Chondrocyte (in vitro differentiated cells): ENCODE data around the gene MMAB. TPM values are rescaled to one million over a fixed set of nuclear protein-coding genes. Genes with fewer than 3 reads are reported as not detected.
"Not testable (repeated sequence)": the region's sequence is repeated elsewhere in the genome, so short reads cannot be mapped to it uniquely, and the experiment has no call there.

ENCODE experiments used
- DNase-seq: peaks from one replicate; pipeline ENCODE4 v3.0.0; 2021; ENCODE audit warnings: mixed read lengths, low spot score
- H3K27ac Mint-ChIP-seq: one replicate; pipeline ENCODE4 v1.8.0; 2021; ENCODE audit warnings: mild to moderate bottlenecking, moderate library complexity, mixed read lengths; ENCODE audit not compliant: unreplicated experiment
- H3K27me3 Mint-ChIP-seq: 2 replicates; pipeline ENCODE4 v1.8.0; 2021; ENCODE audit warnings: low read depth, mixed read lengths
- H3K36me3 Mint-ChIP-seq: 2 replicates; pipeline ENCODE4 v1.8.0; 2021; ENCODE audit warnings: low read depth, mixed read lengths
- H3K4me1 Mint-ChIP-seq: 2 replicates; pipeline ENCODE4 v1.8.0; 2021; ENCODE audit warnings: low read depth, mild to moderate bottlenecking, mixed read lengths
- H3K4me3 Mint-ChIP-seq: one replicate; pipeline ENCODE4 v1.8.0; 2021; ENCODE audit warnings: mild to moderate bottlenecking, moderate library complexity, mixed read lengths; ENCODE audit not compliant: unreplicated experiment
- H3K9me3 Mint-ChIP-seq: 2 replicates; pipeline ENCODE4 v1.8.0; 2021; ENCODE audit warnings: low read depth, mixed read lengths
- CTCF ChIP-seq: fragments of 200-600 bp; sonication (generic); IDR thresholded peaks from 2 replicates; pipeline ENCODE4 v1.5.0; 2021; ENCODE audit warnings: antibody characterized with exemption, mild to moderate bottlenecking, moderate library complexity
- total RNA-seq: library from RNA; stranded (reverse); gene quantifications from 3 replicates; pipeline ENCODE4 v1.2.1, GENCODE V29; 2021

Gene MMAB
- total RNA-seq, 1 donor from 2014 or later, result 23.3 TPM

GRCh38 chr12:109607618-109608017 is 34.3 kb upstream of the MMAB start:
- no peaks in the 10 kb centered on the region for H3K36me3 Mint-ChIP-seq
- H3K4me3 Mint-ChIP-seq, result no peak overlapping the region
- no peak overlapping the region for H3K27ac Mint-ChIP-seq
- no peaks in the 10 kb centered on the region for H3K9me3 Mint-ChIP-seq
- H3K4me1 Mint-ChIP-seq, result no peaks in the 10 kb centered on the region
- no peak for DNase-seq
- no peak for TF ChIP-seq CTCF
- H3K27me3 Mint-ChIP-seq, result peaks cover 10% of the 10 kb centered on the region

GRCh38 chr12:109606320-109607028 is 33.2 kb upstream of the MMAB start:
- Mint-ChIP-seq H3K36me3 (no peaks in the 10 kb centered on the region), H3K4me1 (no peaks in the 10 kb centered on the region), H3K27ac (no peak overlapping the region), H3K4me3 (no peak overlapping the region), H3K27me3 (peaks cover 7% of the 10 kb centered on the region), H3K9me3 (no peaks in the 10 kb centered on the region)
- DNase-seq, result no peak
- TF ChIP-seq CTCF, result no peak

- Mint-ChIP-seq H3K36me3 (no peaks in the 10 kb centered on the region), H3K4me3 (no peak overlapping the region), H3K9me3 (no peaks in the 10 kb centered on the region), H3K27me3 (peaks cover 5% of the 10 kb centered on the region), H3K4me1 (no peaks in the 10 kb centered on the region), H3K27ac (no peak overlapping the region)
- no peak for TF ChIP-seq CTCF
- DNase-seq, result no peak
These were observed 32.4 kb upstream of the MMAB start for GRCh38 chr12:109605599-109606228.

GRCh38 chr12:109605016-109605415 is 31.7 kb upstream of the MMAB start:
- H3K36me3 Mint-ChIP-seq, result no peaks in the 10 kb centered on the region
- no peak overlapping the region for H3K27ac Mint-ChIP-seq
- no peak overlapping the region for H3K4me3 Mint-ChIP-seq
- H3K4me1 Mint-ChIP-seq, result no peaks in the 10 kb centered on the region
- TF ChIP-seq CTCF, result no peak
- peaks cover 5% of the 10 kb centered on the region for H3K27me3 Mint-ChIP-seq
- no peak for DNase-seq
- H3K9me3 Mint-ChIP-seq, result no peaks in the 10 kb centered on the region

- TF ChIP-seq CTCF, result no peak
- no peak for DNase-seq
- no peak overlapping the region for H3K27ac Mint-ChIP-seq
- H3K4me1 Mint-ChIP-seq, result no peaks in the 10 kb centered on the region
- H3K9me3 Mint-ChIP-seq, result no peaks in the 10 kb centered on the region
- no peak overlapping the region for H3K4me3 Mint-ChIP-seq
- H3K36me3 Mint-ChIP-seq, result no peaks in the 10 kb centered on the region
- peaks cover 2% of the 10 kb centered on the region for H3K27me3 Mint-ChIP-seq
These were observed 30.9 kb upstream of the MMAB start for GRCh38 chr12:109604132-109604585.

- not testable (repeated sequence) for H3K4me1 Mint-ChIP-seq, H3K27me3 Mint-ChIP-seq, DNase-seq, H3K27ac Mint-ChIP-seq, H3K9me3 Mint-ChIP-seq, H3K36me3 Mint-ChIP-seq, H3K4me3 Mint-ChIP-seq
These were observed 28.8 kb upstream of the MMAB start for GRCh38 chr12:109602132-109602531.
